Astrocyte (in vitro differentiated cells and primary cell): ENCODE data around the gene CYP3A7.
"Not testable (repeated sequence)": the region's sequence is repeated elsewhere in the genome, so short reads cannot be mapped to it uniquely, and the experiment has no call there.

Experiments
- EZH2 ChIP-seq: IDR thresholded peaks from 2 replicates; pipeline ENCODE4 v1.6.1; 2012; ENCODE audit warnings: mild to moderate bottlenecking, low read length, inconsistent platforms; ENCODE audit not compliant: insufficient read depth
- TF ChIP-seq, protein P1 (sequence below): IDR thresholded peaks from 2 replicates; pipeline ENCODE4 v1.5.1; 2011; ENCODE audit warnings: low read depth, mild to moderate bottlenecking, inconsistent platforms, low read length, moderate library complexity; ENCODE audit not compliant: insufficient read depth

DNA sequence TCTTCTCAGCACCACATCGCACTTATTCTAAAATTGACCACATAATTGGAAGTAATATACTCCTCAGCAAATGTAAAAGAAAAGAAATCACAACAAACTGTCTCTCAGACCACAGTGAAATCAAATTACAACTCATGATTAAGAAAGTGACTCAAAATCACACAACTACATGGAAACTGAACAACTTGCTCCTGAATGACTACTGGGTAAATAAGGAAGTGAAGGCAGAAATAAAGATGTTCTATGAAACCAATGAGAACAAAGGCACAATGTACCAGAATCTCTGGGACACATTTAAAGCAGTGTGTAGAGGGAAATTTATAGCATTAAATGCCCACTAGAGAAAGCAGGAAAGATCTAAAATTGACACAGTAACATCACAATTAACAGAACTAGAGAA, 38.4 kb upstream of the CYP3A7 start:
- TF ChIP-seq, protein P1, sequence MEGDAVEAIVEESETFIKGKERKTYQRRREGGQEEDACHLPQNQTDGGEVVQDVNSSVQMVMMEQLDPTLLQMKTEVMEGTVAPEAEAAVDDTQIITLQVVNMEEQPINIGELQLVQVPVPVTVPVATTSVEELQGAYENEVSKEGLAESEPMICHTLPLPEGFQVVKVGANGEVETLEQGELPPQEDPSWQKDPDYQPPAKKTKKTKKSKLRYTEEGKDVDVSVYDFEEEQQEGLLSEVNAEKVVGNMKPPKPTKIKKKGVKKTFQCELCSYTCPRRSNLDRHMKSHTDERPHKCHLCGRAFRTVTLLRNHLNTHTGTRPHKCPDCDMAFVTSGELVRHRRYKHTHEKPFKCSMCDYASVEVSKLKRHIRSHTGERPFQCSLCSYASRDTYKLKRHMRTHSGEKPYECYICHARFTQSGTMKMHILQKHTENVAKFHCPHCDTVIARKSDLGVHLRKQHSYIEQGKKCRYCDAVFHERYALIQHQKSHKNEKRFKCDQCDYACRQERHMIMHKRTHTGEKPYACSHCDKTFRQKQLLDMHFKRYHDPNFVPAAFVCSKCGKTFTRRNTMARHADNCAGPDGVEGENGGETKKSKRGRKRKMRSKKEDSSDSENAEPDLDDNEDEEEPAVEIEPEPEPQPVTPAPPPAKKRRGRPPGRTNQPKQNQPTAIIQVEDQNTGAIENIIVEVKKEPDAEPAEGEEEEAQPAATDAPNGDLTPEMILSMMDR, result not testable (repeated sequence)
- TF ChIP-seq EZH2, result not testable (repeated sequence)
